GM19324 (cell line): ENCODE measurements around the gene ZNF324B.
"Not testable (repeated sequence)": the region's sequence is repeated elsewhere in the genome, so short reads cannot be mapped to it uniquely, and the experiment has no call there.

Source experiments
- ATAC-seq: cut with Tn5 transposase; IDR thresholded peaks from one replicate; pipeline ENCODE4 v1.9.1; 2021; ENCODE audit warnings: mild to moderate bottlenecking, moderate library complexity; ENCODE audit not compliant: unreplicated experiment, low FRiP score

Gene ZNF324B

DNA sequence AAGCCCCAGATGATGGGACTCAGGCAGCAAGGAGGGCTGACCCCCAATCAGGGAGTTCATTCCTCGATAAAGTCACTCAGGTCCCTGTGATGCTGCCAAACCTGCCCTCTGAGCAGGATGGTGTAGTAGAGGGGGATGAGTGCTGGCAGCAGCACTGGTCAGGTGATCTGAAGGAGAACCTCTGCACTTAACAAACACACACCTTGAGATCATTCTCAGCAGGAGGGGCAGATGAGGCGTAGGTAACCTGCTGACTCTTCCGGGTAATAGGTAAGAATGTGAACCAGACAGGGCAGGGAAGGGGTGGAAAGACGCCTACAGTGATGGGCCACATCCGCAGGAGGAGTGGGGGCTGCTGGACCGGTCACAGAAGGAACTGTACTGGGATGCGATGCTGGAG, 27.9 kb downstream of the ZNF324B start:
- no peak for ATAC-seq

DNA sequence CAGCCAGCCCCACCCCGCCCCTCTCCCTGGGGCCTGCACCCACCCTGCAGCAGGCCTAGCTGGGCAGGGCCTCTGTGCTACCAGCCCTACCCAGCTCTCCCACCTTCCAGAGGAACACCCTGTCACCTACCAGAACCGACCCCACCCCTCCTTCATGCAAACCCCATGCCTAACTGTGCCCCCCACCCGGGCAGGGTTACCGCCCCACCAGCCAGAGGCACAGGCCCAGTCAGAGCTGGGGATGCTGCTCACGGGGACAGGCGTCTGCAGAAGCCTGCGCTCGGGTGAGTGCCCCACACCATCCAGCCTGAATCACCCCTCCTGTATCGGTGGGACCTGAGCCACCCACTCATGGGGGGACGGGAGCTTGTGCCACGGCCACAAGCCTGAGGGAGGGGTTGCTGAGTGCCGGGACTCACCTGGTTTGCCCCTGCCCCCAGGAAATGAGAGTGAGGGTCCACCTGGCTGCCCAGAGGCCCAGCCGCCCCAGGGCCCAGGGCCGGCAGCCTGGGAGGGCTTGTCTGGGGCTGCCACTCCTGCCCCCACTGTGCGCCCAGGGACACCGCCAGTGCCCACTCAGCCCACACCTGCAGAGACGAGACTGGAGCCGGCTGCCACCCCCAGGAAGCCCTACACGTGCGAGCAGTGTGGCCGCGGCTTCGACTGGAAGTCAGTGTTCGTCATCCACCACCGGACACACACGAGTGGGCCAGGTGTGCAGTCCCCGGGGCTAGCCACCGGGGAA, 28.5 kb downstream of the ZNF324B start:
- no peak for ATAC-seq

DNA sequence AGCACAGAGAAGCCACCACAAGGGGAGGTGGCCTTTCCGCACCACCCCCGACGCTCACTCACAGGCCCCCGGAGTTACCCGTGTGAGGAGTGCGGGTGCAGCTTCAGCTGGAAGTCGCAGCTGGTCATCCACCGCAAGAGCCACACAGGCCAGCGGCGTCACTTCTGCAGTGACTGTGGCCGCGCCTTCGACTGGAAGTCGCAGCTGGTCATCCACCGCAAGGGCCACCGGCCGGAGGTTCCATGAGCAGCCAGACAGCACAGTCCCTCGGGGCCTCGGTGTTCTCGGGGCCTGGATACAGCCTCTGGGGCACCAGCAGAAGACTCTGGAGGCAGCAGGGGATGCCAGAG, 29.0 kb downstream of the ZNF324B start:
- no peak for ATAC-seq

DNA sequence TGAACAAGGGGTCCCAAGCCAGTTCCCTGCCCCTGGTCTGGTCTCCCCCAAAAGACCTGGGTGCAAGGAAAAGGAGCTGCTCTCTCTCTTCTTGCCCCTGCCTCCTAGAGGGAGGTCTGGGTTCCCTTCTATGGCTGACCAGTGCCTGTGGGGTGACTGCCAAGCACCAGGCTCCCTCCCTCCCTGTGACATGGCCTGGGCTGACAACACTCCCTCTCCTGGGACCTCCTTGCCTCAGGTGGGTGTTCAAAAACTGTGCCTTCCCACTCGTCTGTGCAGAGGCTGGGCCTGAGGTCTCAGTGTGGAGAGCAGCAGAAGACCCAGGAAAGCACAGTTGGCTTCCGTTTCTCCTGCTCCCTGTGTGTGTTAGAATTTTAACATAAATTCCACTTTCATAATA, 29.4 kb downstream of the ZNF324B start:
- no peak for ATAC-seq

DNA sequence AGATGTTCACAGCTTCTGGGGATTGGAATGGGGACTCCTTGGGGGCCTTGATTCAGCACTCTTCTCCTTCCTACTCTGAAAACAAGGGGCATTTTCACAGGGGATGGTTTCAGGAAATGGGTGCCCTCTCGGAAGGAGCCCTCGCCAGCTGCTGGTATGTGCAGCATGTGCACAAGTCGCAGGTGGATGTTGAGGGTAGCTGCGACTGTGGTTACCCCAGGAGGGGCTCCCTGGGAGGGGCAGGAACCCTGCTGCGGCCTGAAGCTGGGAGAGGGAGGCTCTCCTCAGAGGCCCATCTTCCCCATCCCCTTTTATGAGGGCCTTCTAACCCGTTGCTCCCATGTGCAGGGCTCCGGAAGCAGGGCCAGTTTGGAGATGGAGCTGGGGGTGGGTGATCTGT, 30.9 kb downstream of the ZNF324B start:
- no peak for ATAC-seq

DNA sequence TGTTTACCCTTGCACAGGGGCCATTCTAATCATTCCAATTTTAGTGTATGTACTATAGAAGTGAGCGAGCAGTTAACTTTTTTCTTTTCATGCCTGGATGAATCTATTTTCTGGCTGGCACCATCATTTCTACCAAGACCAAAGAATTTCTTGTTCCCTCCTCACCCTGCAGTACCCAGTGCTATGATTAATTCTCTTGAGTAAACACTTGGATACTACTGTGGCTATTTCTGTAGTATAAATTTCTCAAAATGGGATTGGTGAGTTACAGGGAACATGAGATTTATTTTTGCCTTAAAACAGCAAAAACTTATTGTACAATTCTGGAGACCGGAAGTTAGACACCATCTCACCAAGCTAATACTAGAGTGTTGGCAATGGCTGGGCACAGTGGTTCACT, 32.4 kb downstream of the ZNF324B start:
- no peak for ATAC-seq

DNA sequence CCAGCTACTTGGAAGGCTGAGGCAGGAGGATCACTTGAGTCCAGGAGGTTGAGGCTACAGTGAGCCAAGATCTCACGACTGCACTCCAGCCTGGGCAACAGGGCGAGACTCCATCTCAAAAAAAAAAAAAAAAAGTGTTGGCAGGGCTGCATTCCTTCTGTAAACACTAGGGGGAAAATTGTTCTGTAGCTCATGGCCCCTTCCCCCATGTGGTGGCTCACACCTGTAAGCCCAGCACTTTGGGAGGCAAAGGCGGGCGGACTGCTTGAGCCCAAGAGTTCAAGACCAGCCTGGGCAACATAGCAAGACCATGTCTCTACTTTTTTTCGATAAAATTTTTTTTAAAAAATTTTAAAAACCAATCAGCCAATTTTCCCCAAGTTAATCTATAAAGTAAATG, 32.9 kb downstream of the ZNF324B start:
- ATAC-seq = not testable (repeated sequence)

DNA sequence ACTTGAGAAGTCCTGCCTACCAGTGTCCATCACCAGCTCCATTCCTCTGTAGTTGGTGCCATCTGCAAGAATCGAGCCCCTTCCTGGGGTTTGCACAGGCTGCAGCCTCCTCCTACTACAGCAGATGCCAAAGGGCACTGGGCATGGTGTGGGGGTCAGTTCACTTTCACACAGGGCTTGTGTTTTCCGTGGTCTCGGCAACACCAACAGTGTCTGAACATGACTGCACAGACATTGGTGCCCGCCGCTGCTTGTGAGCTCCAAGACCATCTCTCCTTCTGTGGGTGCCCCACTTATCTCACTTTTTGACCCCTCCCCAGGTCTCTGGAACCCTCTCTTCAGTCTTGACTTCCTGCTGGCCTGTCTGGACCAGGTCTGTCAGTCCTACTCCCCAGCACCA, 40.0 kb downstream of the ZNF324B start:
- ATAC-seq = no peak

DNA sequence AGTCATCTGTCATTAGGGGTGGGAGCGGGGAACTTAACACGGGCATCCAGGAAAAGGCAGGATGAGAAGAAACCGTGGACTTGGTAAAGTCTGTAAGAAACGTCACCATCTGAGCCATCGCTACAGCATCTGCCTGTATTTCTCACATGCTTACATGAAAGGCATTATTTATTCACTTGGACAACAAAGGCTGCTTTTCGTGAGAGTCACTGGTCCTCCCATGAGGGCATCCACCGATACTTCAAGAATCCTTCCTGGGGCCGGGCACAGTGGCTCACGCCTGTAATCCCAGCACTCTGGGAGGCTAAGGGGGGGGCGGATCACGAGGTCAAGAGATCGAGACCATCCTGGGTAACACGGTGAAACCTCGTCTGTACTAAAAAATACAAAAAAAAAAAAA, 40.8 kb downstream of the ZNF324B start:
- ATAC-seq = no peak

DNA sequence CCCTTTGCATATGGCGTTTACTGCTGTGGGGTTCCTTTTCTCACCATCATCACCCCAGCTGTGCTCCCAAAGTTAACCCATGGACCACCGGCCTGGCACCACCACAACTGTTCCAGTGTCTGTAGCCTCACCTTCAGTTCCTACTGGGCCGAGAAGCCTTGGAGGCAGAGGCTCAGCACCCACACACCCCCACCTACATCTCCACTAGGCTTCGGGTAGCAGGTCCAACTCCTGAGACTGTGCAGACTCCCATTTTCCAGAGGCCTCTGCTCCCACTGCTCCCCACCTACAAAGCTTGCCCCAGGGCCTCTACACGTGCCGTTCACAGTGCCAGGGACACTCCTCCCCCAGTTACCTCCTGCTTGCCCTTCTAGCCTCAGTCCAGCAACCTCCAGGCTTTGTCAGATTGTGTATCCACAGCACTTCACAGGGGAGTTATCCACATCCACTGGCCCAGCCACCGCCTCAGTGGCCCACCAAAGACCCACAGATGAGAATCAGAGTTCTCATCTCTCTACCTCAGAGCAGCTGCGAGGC, 46.3 kb downstream of the ZNF324B start:
- ATAC-seq = no peak

DNA sequence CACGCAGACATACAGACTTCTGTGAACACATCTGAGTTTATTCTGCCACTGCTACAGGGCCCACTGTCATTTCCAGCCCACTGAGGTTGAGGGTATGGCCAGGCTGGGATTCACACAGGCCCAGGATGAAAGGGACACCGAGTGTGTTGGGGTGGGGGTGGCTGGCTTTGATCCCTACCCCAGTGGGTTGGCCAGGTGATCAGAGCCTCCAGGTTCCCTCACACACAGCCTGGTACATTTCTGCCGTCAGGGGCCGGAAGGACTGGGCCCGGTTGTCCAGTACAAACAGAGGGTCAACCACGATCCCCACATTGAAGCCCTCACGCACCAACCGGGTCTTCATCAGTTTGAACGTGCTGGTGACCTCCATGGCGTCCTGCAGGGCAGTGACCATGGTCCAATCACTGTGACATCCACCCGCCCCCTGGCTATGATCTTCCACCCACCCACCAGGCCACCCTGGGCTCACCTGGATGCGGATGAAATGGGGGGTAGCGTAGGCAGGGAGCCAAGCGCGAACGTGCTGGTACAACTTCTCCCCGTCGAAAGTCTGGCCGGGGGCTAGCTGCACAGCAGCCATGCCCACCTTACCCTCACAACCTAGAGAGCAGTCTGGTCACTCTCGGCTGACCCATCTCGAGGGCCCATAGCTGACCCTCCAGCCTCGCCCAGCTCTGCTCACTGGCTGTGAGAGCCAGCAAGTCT, 47.0 kb downstream of the ZNF324B start:
- no peak for ATAC-seq

DNA sequence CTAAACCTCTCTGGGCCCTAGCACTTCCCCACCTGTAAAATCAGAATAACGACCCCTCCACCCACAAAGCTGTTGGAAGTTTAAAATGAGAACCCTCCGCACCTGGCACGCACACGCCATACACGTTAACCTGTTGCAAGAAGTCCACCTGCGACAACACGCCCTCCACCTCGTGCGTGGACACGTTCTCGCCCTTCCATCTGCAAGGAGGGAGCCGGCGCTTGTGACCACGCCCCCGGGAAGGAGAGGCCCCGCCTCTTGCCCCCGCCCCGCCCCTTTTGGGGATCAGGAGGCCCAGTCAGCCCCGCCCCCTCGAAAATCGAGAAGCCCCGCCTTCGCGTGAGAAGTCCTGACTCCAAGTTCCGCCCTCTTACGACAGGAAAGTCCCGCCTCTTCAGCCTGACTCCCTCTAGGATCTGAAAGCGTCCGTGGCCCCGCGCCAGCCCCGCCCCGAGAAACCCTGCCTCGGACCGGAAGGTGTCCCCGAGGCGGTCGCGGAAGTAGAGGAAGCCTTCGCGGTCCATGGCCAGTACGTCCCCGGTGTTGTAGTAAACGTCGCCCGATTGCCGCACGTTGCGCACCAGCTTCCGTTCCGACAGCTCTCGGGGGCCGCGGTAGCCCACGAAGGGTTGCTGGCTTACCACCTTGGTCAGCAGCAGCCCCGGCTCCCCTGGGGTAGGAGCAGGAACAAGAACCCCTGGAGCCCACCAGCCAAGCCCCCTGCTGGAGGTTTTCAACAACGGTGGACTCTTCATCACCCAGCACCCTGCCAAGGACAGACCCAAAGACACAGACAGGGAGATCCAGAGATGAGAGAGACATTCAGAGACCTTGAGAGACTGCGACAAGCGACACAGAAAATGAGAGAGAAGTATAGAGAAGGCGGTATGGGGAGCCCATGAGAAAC, 47.9 kb downstream of the ZNF324B start:
- peak; percentile 84 for ATAC-seq

DNA sequence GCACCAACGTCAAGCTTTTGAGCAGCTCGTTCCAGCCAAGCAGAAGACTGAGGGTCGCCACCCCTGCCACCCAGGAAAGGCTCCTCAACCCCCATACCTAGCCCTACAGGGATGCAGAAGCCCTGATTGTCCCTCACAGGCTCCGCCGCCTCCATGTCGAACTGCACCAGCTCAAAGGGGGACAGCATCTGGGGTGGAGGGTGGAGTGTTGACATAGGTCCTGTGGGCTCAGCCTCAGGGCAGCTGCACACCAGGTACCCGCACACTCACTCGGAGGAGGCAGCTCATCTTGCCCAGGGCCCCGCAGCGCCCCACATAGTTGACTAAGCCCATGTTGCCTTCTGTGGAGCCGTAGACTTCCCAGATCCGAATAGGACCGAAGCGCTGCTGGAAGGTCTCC, 48.8 kb downstream of the ZNF324B start:
- no peak for ATAC-seq
